ENCODE measurements around the gene PNPO. TPM values are rescaled to one million over a fixed set of nuclear protein-coding genes. Genes with fewer than 3 reads are reported as not detected.

Gene PNPO
- total RNA-seq, 1 experiment from 2014 or later: 12.3 TPM

- BruUV-seq (replicated peaks): no TSS peak
- Histone ChIP-seq H3K4me3 (ENCODE audit: low read depth, low read length, poor library complexity, severe bottlenecking) (no peak overlapping the region), H3K4me1 (ENCODE audit: insufficient read depth, low read length, poor library complexity, severe bottlenecking) (no peaks in the 10 kb centered on the region), H3K27ac (ENCODE audit: low read depth, low read length, poor library complexity, severe bottlenecking) (no peak overlapping the region), H3K27me3 (replicated peaks; ENCODE audit: insufficient read depth, low read depth, low read length, poor library complexity) (no peaks in the 10 kb centered on the region), H3K36me3 (ENCODE audit: insufficient read depth, low read length, poor library complexity, severe bottlenecking) (peaks cover 94% of the 10 kb centered on the region), H3K9me3 (ENCODE audit: low read depth, low read length, poor library complexity, severe bottlenecking) (no peaks in the 10 kb centered on the region)
- ChIA-PET POLR2A (ENCODE audit: low non-redundant PET) (no interaction called here), CTCF (interaction anchor here (0.9 to 2.4 kb wide), 6 partner anchors 33 to 44 kb away, joined by 4 to 45 read pairs (median 9); no protein-coding TSS in a partner anchor)
- DNase-seq (ENCODE audit: low spot score): peak; percentile 82
- TF ChIP-seq EZH2 (IDR thresholded peaks at IDR 0.05; ENCODE audit: borderline replicate concordance, low read depth, low read length, poor library complexity, severe bottlenecking): no peak
- TF ChIP-seq CTCF (conservative IDR thresholded peaks at IDR 0.05; ENCODE audit: low read depth, low read length): peak; percentile 84
- intact Hi-C loops (cut with micrococcal nuclease; ENCODE audit: unreplicated experiment): loop anchor here (1.0 kb wide), 1 partner anchor 40 kb away; no protein-coding TSS in a partner anchor
These were observed 37.0 kb downstream of the PNPO start for GRCh38 chr17:47978324-47978723.

- intact Hi-C loops (cut with micrococcal nuclease; ENCODE audit: unreplicated experiment): no loop called here
- no peak overlapping the region for H3K27ac ChIP-seq (ENCODE audit: low read depth, low read length, poor library complexity, severe bottlenecking)
- peaks cover 77% of the 10 kb centered on the region for H3K36me3 ChIP-seq (ENCODE audit: insufficient read depth, low read length, poor library complexity, severe bottlenecking)
- H3K4me3 ChIP-seq (ENCODE audit: low read depth, low read length, poor library complexity, severe bottlenecking): no peak overlapping the region
- DNase-seq (ENCODE audit: low spot score): no peak
- ChIA-PET CTCF (interaction anchor here (0.9 kb wide), 1 partner anchor 37 kb away, joined by 3 read pairs; no protein-coding TSS in a partner anchor), POLR2A (ENCODE audit: low non-redundant PET) (no interaction called here)
- no peaks in the 10 kb centered on the region for H3K4me1 ChIP-seq (ENCODE audit: insufficient read depth, low read length, poor library complexity, severe bottlenecking)
- no peaks in the 10 kb centered on the region for H3K27me3 ChIP-seq (replicated peaks; ENCODE audit: insufficient read depth, low read depth, low read length, poor library complexity)
- TF ChIP-seq CTCF (conservative IDR thresholded peaks at IDR 0.05; ENCODE audit: low read depth, low read length): no peak
- no peak for TF ChIP-seq EZH2 (IDR thresholded peaks at IDR 0.05; ENCODE audit: borderline replicate concordance, low read depth, low read length, poor library complexity, severe bottlenecking)
- no TSS peak for BruUV-seq (replicated peaks)
- H3K9me3 ChIP-seq (ENCODE audit: low read depth, low read length, poor library complexity, severe bottlenecking): no peaks in the 10 kb centered on the region
These were observed 39.2 kb downstream of the PNPO start for GRCh38 chr17:47980541-47980940.

- no peak overlapping the region for H3K27ac ChIP-seq (ENCODE audit: low read depth, low read length, poor library complexity, severe bottlenecking)
- H3K4me1 ChIP-seq (ENCODE audit: insufficient read depth, low read length, poor library complexity, severe bottlenecking): peaks cover under 1% of the 10 kb centered on the region
- ChIA-PET POLR2A (ENCODE audit: low non-redundant PET) (no interaction called here), CTCF (interaction anchor here (1.5 kb wide), 1 partner anchor 37 kb away, joined by 4 read pairs; no protein-coding TSS in a partner anchor)
- no peak for DNase-seq (ENCODE audit: low spot score)
- no peaks in the 10 kb centered on the region for H3K9me3 ChIP-seq (ENCODE audit: low read depth, low read length, poor library complexity, severe bottlenecking)
- H3K36me3 ChIP-seq (ENCODE audit: insufficient read depth, low read length, poor library complexity, severe bottlenecking): peaks cover 68% of the 10 kb centered on the region
- no TSS peak for BruUV-seq (replicated peaks)
- intact Hi-C loops (cut with micrococcal nuclease; ENCODE audit: unreplicated experiment): no loop called here
- no peak overlapping the region for H3K4me3 ChIP-seq (ENCODE audit: low read depth, low read length, poor library complexity, severe bottlenecking)
- TF ChIP-seq CTCF (conservative IDR thresholded peaks at IDR 0.05; ENCODE audit: low read depth, low read length) (no peak), EZH2 (IDR thresholded peaks at IDR 0.05; ENCODE audit: borderline replicate concordance, low read depth, low read length, poor library complexity, severe bottlenecking) (no peak)
- no peaks in the 10 kb centered on the region for H3K27me3 ChIP-seq (replicated peaks; ENCODE audit: insufficient read depth, low read depth, low read length, poor library complexity)
These were observed 40.1 kb downstream of the PNPO start for GRCh38 chr17:47981462-47981861.
